Smooth muscle cell (in vitro differentiated cells): ENCODE results near the gene TRIM15. TPM values are rescaled to one million over a fixed set of nuclear protein-coding genes. Genes with fewer than 3 reads are reported as not detected.

Experiments used
- DNase-seq: peaks from one replicate; lab custom pipeline; 2025; ENCODE audit not compliant: unreplicated experiment; lab: John Stamatoyannopoulos, UW
- H2AFZ ChIP-seq: fragments of 200-600 bp; sonication (generic); 2 replicates; pipeline ENCODE4 v1.6.0; 2016; ENCODE audit warnings: antibody characterized with exemption, low read depth, mild to moderate bottlenecking
- H3F3A ChIP-seq: fragments of 200-600 bp; sonication (generic); 2 replicates; pipeline ENCODE4 v1.6.0; 2017; ENCODE audit warnings: antibody characterized with exemption, low read depth
- H3K27ac ChIP-seq: fragments of 200-600 bp; sonication (generic); 2 replicates; pipeline ENCODE4 v1.5.1; 2016; ENCODE audit warnings: low read depth, mild to moderate bottlenecking
- H3K27me3 ChIP-seq: fragments of 200-600 bp; sonication (generic); 2 replicates; pipeline ENCODE4 v1.6.1; 2016; ENCODE audit warnings: low read depth, mild to moderate bottlenecking
- H3K36me3 ChIP-seq: fragments of 200-600 bp; sonication (generic); 2 replicates; pipeline ENCODE4 v1.5.1; 2016; ENCODE audit warnings: low read depth
- H3K4me1 ChIP-seq: fragments of 200-600 bp; sonication (generic); 2 replicates; pipeline ENCODE4 v1.5.1; 2016; ENCODE audit warnings: low read depth
- H3K4me2 ChIP-seq: fragments of 200-600 bp; sonication (generic); 2 replicates; pipeline ENCODE4 v1.6.0; 2016; ENCODE audit warnings: mild to moderate bottlenecking
- H3K4me3 ChIP-seq: fragments of 200-600 bp; sonication (generic); 2 replicates; pipeline ENCODE4 v1.5.1; 2016; ENCODE audit warnings: mild to moderate bottlenecking
- H3K79me2 ChIP-seq: fragments of 200-600 bp; sonication (generic); 2 replicates; pipeline ENCODE4 v1.6.0; 2016; ENCODE audit warnings: low read depth, mild to moderate bottlenecking
- H3K9ac ChIP-seq: fragments of 200-600 bp; sonication (generic); 2 replicates; pipeline ENCODE4 v1.6.0; 2016; ENCODE audit warnings: low read depth
- H3K9me3 ChIP-seq: fragments of 200-600 bp; sonication (generic); replicated peaks from 2 replicates; pipeline ENCODE4 v1.5.1; 2016; ENCODE audit warnings: low read depth
- H4K20me1 ChIP-seq: fragments of 200-600 bp; sonication (generic); 2 replicates; pipeline ENCODE4 v1.6.0; 2016; ENCODE audit warnings: low read depth
- CTCF ChIP-seq: fragments of 200-600 bp; sonication (generic); IDR thresholded peaks from 2 replicates; pipeline ENCODE4 v1.5.1; 2017; ENCODE audit warnings: borderline replicate concordance, mild to moderate bottlenecking, antibody characterized with exemption; ENCODE audit not compliant: insufficient read depth, poor library complexity, severe bottlenecking
- WGBS: methylation state at CpG from one replicate; pipeline ENCODE4 v1.1.7; 2016; ENCODE audit warnings: low lambda C conversion rate; 5-methylcytosine and 5-hydroxymethylcytosine counted together
- polyA plus RNA-seq: library from polyadenylated mRNA; unstranded; fragments of >200 nt; fragmentation: Nextera tagmentation; extraction: Ambion mirVana; gene quantifications from 2 replicates; pipeline ENCODE4 v1.2.1, GENCODE V29; 2016
- total RNA-seq: library from RNA; depleted of rRNA; stranded (reverse); fragments of >200 nt; gene quantifications from 2 replicates; pipeline ENCODE4 v1.2.3, GENCODE V29; 2014

The TRIM15 gene
- total and polyA plus RNA-seq, 2 experiments from 2014 or later: not detected

- Histone ChIP-seq H3K9me3 (no peaks in the 10 kb centered on the region), H3K79me2 (no peaks in the 10 kb centered on the region), H3K4me2 (no peak overlapping the region), H3K9ac (no peak overlapping the region), H3F3A (no peaks in the 10 kb centered on the region), H4K20me1 (no peaks in the 10 kb centered on the region), H3K27ac (no peak overlapping the region), H3K36me3 (no peaks in the 10 kb centered on the region), H3K4me1 (no peaks in the 10 kb centered on the region), H3K4me3 (no peak overlapping the region), H2AFZ (no peak overlapping the region), H3K27me3 (peaks cover 93% of the 10 kb centered on the region)
- WGBS: 81% methylated on average over 2 of the region's 2 CpGs
- DNase-seq: no peak
- TF ChIP-seq CTCF: no peak
Observed at GRCh38 chr6:30131947-30132497, 31.3 kb upstream of the TRIM15 start.

GRCh38 chr6:30135147-30135546, 28.2 kb upstream of the TRIM15 start:
- 85% methylated on average over 1 of the region's 2 CpGs for WGBS
- H3K79me2 ChIP-seq: no peaks in the 10 kb centered on the region
- no peaks in the 10 kb centered on the region for H3F3A ChIP-seq
- H3K4me3 ChIP-seq: no peak overlapping the region
- H3K9me3 ChIP-seq: no peaks in the 10 kb centered on the region
- H4K20me1 ChIP-seq: no peaks in the 10 kb centered on the region
- H3K27me3 ChIP-seq: peaks cover 80% of the 10 kb centered on the region
- H3K4me1 ChIP-seq: no peaks in the 10 kb centered on the region
- H3K36me3 ChIP-seq: no peaks in the 10 kb centered on the region
- no peak overlapping the region for H3K4me2 ChIP-seq
- DNase-seq: no peak
- no peak overlapping the region for H2AFZ ChIP-seq
- no peak overlapping the region for H3K27ac ChIP-seq
- no peak for TF ChIP-seq CTCF
- H3K9ac ChIP-seq: no peak overlapping the region

GRCh38 chr6:30135757-30136156, 27.6 kb upstream of the TRIM15 start, which contains the start of gene TRIM40:
TSS of gene TRIM40 (plus strand) at chr6:30136140. CDS start at chr6:30137037, 897 bp downstream.
- no peak for DNase-seq
- no peaks in the 10 kb centered on the region for H3K9me3 ChIP-seq
- WGBS: 91% methylated on average over 4 of the region's 4 CpGs

More at GRCh38 chr6:30135757-30136156, 27.6 kb upstream of the TRIM15 start, which contains the start of gene TRIM40:
- TF ChIP-seq CTCF: no peak
- H3K9ac ChIP-seq: no peak within 1 kb of the TSS
- H3K27me3 ChIP-seq: peaks cover 76% of the 10 kb centered on the region
- no peak within 1 kb of the TSS for H2AFZ ChIP-seq
- H3K27ac ChIP-seq: no peak within 1 kb of the TSS
- no peak within 1 kb of the TSS for H3K4me3 ChIP-seq
- no peaks in the 10 kb centered on the region for H3K79me2 ChIP-seq
- no peaks in the 10 kb centered on the region for H3F3A ChIP-seq
- no peaks in the 10 kb centered on the region for H4K20me1 ChIP-seq
- H3K4me2 ChIP-seq: no peak within 1 kb of the TSS
- no peaks in the 10 kb centered on the region for H3K36me3 ChIP-seq
- H3K4me1 ChIP-seq: no peaks in the 10 kb centered on the region
